ENCODE data around the gene RCCD1.
"Not testable (repeated sequence)": the region's sequence is repeated elsewhere in the genome, so short reads cannot be mapped to it uniquely, and the experiment has no call there.

RCCD1 gene

DNA sequence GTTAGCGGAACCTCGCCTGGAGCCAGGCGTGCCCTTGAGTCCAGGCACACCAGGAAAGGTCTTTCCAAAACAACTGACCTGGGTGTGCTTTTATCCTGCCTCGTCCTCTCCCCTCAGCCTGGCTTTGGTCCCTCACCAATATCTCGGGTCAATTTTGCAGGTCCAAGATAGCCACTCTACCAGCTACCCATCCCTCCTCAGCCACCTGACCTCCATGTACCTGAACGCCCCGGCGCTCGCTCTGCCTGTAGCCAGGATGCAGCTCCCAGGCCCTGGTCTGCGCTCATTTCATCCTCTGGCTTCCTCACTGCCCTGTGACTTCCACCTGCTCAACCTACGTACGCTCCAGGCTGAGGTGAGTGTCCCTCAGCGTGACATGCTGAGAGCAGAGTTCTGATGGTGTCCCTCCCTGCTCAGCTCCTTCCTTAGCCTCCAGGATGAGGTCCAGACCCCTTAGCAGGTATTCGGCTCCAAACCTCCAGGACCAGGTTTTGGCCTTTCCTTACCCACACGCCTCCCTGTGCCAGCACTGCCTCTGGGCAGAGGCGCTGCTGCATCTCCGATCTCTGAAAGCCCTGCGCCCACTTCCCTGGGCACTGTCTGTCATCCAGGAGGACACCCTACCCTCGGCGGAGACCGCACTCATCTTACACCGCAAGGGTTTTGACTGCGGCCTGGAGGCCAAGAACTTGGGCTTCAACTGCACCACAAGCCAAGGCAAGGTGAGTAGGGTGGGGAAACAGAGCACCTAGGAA, 36.5 kb upstream of the RCCD1 start:
- no peak for DNase-seq (ENCODE audit: low spot score)

DNA sequence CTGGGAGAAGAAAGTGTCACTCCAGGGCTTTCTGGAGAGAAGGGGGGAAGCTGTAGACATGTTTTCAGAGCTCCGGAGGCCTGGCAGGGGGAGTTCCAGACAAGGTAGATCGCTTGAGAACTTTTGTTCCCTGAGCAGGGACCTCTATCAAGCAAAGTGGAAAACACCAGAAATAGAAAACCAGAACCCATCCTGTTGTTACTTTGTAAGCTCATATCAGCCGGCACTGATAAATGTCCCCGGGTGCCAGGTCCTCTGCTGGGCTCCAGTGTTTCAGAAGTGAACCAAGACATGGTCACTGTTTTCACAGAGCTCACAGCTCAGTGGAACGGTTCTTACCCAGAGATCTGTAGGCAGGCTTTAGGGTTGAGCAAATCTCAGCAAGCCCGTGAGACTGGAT, 35.8 kb upstream of the RCCD1 start:
- DNase-seq (ENCODE audit: low spot score): no peak

DNA sequence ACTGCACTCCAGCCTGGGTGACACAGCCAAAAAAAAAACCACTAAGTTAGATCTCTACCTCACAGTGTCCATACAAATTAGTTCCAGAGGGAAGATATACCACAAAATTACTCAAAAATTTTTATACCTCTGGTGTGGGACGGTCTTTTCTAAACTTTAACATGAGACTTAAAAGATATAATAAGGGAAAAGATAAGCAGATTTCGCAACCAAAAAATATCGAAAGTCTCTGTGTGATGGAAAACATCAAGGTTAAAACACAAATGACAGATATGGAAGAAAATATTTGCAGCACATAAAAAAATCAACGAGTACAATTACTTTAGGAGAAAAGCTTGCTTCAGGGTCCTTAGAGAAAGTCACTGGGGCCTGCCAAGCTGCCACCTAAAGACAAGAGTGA, 32.8 kb upstream of the RCCD1 start:
- no peak for DNase-seq (ENCODE audit: low spot score)

DNA sequence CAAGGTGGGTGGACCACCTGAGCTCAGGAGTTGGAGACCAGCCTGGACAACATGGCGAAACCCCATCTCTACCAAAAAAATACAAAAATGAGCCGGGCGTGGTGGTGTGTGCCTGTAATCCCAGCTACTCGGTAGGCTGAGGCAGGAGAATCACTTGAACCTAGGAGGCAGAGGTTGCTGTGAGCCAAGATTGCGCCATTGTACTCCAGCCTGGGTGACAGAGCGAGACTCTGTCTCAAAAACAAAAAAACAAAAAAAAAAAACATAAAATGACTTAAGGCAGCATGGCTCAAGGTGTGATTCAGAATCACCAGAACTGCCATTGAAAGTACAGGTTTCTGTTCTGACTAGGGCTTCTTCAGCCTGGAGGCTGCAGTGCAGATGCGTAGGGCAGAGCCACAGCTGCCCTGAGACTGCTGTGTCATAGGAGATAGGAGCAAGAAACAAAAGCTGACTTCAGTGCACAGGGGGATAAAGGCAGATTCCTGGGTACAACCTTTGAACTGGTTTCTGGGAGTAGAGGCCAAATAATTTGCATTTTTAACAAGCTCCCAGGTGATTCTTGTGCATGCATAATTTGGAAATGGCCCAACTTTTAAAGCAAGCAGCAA, 31.9 kb upstream of the RCCD1 start:
- not testable (repeated sequence) for DNase-seq (ENCODE audit: low spot score)

DNA sequence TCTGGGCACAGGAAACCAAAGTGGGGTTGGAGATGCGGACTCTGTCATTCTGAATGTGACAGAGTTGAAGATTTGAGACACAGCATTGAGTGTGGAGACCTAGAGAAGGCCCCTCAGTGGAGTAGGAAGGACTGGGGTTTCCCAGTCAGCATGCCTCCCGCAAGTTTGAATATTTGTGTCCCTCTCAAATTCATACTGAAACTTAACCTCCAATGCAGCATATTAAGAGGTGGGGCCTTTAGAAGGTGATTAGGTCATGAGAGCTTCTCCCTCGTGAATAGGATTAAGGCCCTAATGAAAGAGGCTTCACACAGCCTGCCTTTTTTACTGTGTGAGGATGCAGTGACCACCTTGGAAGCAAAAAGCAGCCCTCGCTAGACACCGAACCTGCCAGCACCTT, 30.3 kb upstream of the RCCD1 start:
- DNase-seq (ENCODE audit: low spot score): no peak

DNA sequence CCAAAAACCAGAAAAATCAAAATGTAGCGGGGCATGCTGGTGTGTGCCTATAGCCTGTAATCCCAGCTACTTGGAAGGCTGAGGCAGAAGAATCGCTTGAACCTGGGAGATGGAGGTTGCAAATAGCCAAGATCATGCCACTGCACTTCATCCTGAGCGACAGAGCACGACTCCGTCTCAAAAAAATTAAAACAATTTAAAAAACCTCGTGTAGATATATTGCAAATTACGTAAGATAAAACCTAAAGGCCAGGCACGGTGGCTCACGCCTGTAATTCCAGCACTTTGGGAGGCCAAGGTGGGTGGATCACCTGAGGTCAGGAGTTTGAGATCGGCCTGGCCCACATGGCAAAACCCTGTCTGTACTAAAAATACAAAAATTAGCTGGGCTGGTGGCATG, 27.9 kb upstream of the RCCD1 start:
- not testable (repeated sequence) for DNase-seq (ENCODE audit: low spot score)

DNA sequence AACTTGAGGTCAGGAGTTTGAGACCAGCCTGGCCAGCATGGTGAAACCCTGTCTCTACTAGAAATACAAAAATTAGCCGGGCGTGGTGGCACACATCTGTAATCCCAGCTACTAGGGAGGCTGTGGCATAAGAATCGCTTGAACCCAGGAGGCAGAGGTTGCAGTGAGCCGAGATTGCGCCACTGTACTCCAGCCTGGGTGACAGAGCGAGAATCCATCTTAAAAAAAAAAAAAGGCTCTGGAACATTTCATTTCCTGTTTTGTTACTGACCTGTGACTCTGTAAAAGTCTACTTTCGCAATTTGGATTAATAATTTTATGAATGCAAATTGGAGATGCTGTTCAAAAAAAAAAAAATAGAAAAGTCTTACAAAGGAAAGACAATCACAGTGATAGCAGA, 26.6 kb upstream of the RCCD1 start:
- not testable (repeated sequence) for DNase-seq (ENCODE audit: low spot score)

DNA sequence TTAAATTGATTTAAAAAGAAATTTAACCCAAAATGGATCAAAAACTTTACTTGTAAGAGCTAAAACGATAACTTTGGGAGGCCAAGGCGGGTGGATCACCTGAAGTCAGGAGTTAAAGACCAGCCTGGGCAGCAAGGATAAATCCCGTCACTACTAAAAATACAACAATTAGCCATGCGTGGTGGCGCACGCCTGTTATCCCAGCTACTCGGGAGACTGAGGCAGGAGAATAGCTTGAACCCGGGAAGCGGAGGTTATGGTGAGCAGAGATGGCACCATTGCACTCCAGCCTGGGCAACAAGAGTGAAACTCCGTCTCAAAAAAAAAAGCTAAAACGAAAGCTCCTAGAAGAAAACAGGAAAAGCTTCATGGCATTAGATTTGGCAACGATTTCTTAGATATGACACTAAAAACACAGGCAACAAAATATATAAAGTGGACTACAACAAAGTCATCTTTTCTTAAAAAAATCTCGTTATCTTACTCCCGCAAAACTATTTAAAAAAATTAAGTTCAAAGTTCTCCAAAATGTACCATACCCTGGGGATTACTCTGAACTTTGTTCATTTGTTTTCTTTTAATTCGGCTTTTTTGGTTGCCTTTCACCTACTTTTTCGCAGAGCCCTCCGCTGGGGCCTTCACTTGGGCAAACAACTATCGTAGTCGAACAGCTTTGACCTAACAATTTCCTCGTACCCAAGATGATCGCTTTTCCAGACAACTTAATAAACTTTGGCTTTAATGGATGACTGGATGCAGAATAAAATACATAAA, 25.3 kb upstream of the RCCD1 start:
- no peak for DNase-seq (ENCODE audit: low spot score)

DNA sequence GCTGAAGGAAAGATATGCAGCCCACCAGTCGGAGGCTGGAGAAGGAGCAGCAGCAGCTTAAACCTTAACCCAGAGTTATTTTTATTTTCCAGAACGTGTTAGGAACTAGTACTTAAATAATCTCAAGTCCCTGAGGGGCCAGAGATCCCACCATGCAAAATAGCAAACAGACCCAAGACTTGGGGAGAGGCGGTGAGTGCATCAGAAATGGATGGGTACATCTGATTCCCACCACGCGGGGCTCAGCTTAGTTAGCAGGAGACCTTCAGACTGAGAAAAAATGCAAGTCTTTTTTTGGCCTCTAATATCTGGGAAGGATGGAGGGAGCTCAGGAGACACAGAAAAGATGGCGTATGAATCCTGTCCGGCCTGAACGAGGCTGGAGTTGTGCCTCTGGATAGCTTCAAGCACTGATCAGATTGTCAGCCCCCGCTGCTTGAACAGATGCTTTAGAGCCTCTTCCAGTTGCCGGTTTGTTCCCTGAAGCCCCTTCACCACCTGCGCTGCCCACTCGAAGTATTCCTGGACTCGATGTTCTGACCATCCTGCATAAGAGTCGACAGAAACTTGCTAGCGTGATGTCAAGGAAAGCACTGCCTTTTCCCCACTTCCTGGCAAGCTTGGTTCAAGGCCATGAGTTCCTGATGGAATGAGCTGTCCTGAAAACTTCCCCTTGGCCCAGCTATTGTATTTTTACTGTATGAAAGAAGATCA, 23.7 kb upstream of the RCCD1 start:
- peak; percentile 11 for DNase-seq (ENCODE audit: low spot score)

DNA sequence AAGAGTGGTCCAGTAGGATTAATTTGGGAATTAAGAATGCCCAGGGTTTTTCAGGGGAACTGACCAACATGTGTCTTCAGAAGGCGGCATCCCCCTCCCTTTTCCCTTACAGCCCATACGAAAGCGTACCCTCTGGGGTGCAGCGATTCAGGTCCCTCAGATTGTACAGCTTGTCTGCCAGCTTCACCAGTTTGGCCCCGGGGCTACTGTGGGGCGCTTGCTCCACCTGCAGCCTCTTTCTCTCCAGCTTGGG, 23.2 kb upstream of the RCCD1 start:
- DNase-seq (ENCODE audit: low spot score): no peak

DNA sequence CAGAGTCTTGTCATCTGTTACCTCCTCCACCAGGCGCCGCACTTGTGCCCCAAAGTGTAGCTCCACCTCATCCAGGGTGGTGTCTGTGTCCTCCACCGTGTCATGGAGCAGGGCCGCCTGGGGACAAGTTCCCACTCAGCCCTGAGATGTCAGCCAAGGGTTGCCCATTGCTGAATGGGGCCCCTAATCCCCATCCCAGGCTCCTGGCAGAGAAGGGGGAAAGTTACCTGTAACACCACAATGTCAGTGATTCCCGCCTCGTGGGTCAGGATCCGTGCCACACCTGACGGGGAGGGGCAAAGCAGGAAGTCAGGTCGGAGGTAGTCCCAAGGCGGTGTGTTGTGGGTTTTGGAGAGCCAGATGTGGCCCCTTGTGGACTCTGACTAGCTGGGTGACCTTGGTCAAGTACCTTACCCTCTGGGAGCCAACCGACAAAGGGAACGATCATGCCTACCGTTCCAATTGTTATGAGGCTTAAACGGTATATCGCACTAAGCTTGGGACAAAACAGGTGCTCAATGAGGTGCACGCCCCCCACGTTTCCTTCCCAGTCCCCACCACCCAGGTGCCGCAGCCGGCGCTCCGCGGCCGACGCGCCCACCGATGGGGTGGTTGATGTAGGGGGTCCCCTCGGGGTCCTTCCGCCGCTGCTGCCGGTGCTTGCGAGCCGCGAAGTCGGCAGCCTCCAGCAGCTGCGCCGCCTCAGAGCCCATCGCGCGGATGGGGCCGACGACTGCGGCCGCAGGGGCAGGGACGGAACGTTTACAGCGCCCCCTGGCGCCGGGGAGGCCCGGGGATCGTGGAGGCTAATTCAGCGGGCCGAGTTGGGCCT, 22.6 kb upstream of the RCCD1 start, which contains the start of gene HDDC3:
Gene HDDC3 (minus strand): TSS at position 722 of the 832 bp plus-strand sequence. CDS start 9 bp downstream, at position 713.
- DNase-seq (ENCODE audit: low spot score): peak; percentile 92

DNA sequence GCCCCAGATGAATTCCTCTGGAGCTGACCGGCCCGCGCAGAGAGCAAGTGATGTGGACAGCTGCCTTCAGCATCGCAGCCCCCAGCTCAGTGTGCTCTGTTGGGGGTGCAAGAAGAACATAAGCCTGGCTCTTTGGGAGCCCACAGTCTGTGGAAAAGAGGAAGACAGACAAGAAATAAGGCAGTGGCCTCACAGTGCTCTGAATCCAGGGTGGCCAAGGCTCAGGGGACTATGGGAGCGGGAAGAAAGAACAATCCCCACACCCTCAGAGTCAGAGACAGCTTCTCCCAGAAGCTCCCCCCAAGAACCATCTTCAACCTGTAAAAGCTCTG, 22.1 kb upstream of the RCCD1 start:
- no peak for DNase-seq (ENCODE audit: low spot score)

DNA sequence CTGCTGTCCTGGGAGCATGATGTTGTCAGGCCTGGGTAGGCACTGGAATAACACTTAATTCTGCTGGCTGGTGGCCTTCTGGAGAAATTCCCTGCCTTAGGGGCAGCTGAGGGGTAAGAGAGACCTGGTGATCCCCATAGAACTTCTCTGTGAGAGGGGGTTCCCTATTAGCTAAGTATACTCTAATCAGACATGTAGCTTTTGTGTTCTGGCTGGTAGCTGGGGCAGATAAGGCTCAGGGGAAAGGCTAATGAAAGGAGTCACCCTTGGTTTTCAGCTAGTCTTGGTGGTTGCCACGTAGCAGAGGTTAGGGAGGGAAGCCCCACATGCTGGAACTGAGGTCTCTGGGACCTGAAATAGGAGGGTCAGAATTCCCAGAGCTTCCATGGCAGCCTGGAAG, 21.4 kb upstream of the RCCD1 start:
- DNase-seq (ENCODE audit: low spot score): no peak

DNA sequence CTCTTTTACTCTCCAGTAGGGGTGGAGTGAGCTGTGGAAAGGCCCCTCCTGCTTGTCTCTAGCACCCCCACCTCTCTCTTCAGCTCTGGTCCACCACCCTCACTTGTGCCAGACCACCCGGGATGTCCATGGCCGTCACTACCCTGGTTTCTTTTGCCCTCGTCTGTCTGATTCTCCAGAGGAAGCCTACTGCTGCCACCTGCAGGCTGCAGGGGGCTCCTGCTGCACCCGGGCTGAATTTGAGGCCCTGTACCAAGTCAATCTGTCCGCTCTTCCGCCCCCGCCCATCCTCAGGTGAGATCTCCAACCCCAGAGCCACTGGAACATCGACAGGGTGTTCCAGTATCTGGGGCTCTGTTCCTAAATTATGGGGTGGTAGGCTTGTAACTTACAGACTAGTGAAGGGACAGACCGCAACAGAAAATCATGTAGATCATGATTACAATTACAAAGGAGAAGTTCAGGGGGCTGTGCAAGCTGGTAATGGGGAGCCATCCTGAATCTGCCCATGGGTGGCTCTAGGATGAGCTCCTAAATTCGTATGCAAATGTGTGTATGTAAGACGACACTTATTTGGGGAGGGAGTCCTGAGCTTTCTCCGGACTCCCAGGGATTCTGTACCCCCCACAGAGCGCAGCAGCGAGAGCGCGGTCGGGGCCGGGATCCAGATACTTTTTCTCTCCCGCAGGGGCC, 20.3 kb upstream of the RCCD1 start:
- peak; percentile 90 for DNase-seq (ENCODE audit: low spot score)

DNA sequence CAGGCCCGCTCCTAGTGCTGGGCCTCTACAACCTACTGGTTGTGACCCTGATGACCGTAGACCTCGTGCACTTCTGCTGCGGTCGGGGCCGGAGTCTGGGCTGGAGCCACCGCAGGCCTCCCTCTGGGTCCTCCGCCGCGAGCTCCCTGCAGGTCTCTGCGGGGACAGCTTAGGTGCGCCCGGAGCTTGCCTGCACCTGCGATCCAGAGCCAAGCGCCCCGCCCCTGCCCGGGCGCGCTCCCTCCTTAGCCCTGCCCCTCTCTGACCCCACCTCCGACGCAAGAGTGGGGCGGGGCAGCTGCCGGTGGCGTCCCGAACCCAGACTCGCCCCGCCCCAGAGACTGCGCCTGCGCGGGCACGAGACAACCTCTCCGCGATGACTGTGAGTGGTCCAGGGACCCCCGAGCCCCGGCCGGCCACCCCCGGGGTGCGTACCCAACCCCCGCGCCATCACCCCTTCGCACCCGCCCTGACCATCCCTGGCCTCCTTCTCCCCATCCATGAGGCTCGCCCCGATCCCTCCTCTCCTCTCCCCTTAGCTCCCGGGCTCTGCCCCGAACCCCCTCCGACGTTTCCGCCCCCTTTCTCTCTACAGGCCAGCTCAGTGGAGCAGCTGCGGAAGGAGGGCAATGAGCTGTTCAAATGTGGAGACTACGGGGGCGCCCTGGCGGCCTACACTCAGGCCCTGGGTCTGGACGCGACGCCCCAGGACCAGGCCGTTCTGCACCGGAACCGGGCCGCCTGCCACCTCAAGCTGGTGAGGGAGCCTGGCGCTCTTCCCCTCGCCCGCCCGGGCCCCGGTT, 19.5 kb upstream of the RCCD1 start, which contains the start of gene UNC45A:
Gene UNC45A (plus strand): TSS at position 337 of the 803 bp plus-strand sequence. CDS start 40 bp downstream, at position 377.
- DNase-seq (ENCODE audit: low spot score): peak; percentile 91

DNA sequence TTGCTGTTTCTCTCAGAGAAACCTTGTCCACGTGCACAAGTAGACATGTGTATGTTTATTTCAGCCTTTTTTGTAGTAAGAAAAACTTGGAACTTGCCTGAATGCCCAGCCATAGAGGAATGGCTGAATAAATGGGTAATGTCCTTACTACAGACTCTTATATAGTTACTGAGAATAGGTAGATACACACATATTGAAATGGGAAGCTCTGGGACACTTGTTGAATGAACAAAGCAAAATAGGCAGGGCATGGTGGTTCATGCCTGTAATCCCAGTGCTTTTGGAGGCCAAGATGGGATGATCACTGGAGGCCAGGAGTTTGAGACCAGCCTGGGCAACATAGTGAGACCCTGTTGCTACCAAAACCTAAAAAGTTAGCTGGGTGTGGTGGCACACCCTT, 17.9 kb upstream of the RCCD1 start:
- DNase-seq (ENCODE audit: low spot score): no peak

DNA sequence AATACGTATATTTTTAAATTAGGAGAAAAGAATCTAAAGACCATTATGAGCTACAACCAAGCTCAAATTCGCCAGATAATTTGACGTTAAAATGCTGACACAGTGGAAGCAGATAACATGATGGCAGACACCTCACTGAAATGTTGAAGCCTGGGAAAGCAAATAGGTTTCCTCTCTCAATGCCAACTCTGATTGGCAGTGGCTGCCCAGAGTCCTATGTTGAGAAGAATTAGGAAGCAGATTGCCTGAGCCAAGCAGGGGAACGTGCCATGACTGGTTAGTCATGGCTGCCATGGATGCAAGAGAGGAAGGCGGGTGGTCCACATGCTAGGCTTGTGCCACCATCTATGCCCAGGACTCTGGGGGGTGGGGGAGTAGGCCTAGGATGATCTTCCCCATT, 16.4 kb upstream of the RCCD1 start:
- DNase-seq (ENCODE audit: low spot score): no peak

DNA sequence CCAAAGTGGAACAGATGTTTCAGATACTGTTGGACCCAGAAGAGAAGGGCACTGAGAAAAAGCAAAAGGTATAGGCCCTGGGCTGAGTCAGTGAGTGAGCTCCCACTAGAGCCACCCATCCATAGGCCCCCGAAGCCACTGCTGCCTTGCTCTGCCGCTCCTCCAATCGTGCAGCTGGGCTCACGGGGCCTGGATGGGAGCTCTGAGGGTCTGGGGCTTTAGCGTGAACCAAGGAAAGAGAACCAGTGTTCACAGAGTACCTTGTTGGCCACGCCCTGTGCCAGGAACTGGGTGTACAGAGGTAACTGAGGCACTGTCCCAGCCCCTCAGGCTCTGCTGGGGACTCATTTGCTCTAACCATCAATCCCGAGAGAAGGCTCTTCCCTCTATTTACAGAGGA, 14.9 kb upstream of the RCCD1 start:
- no peak for DNase-seq (ENCODE audit: low spot score)

DNA sequence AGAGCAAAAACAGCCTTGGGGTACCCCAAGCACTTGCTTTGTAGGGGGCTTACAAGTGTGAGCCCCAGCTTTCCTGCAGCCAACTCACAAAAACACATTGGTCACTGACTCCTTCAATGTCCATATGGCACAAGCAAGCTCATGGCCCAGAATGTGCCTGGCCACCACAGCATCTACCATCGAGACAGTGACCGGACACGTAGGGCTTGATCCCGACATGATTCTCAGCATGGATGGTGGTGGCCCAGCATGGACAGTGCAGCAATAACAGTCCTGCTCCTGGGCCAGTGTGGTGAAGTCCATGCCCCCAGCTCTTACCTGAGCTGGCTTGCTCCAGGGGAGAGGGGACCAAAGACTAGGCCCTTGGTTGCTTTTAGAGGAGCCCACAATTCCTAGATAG, 13.6 kb upstream of the RCCD1 start:
- no peak for DNase-seq (ENCODE audit: low spot score)

DNA sequence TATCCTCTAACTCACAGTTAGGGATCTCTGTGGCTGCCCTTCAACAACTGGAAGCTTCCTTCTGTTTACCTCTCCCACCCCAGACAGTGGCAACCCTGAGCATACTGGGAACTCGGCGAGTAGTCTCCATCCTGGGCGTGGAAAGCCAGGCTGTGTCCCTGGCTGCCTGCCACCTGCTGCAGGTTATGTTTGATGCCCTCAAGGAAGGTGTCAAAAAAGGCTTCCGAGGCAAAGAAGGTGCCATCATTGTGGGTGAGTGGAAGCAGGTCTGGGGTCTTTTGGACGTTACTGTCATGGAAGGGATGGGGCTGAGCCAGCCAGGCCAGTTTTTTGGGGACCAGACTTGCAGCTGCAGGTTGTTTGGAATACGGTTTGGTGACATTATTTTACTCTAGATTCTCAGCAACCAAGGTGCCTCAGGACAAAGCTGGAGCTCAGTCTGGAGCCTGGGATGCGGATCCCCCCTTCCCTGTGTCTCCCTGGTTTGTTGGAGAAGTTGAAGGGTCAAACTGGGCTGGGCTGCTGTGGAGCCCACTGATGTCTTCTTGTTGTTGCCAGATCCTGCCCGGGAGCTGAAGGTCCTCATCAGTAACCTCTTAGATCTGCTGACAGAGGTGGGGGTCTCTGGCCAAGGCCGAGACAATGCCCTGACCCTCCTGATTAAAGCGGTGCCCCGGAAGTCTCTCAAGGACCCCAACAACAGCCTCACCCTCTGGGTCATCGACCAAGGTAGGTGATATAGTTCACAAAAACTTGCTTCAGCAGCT, 12.1 kb upstream of the RCCD1 start:
- DNase-seq (ENCODE audit: low spot score): no peak
